Endothelial cell of umbilical vein (primary cell): ENCODE results near the gene IFNG-AS1. TPM values are rescaled to one million over a fixed set of nuclear protein-coding genes. Genes with fewer than 3 reads are reported as not detected.

Experiments
- BruUV-seq: library from RNA; stranded (reverse); fragments of 400-500 nt; replicated peaks from 2 replicates; lab custom pipeline; 2021; lab: Mats Ljungman, UMichigan
- CTCF ChIA-PET: fragments of 300-600, 350-600 bp; sonication (Branson Sonifier 250); formaldehyde crosslinking; loops from one replicate; lab custom pipeline; 2021; ENCODE audit warnings: antibody characterized with exemption, inconsistent platforms; lab: Charles Lee
- POLR2A ChIA-PET: fragments of 300-600, 350-600 bp; sonication (Branson Sonifier 250); formaldehyde crosslinking; loops from one replicate; lab custom pipeline; 2021; ENCODE audit warnings: antibody characterized with exemption, inconsistent platforms; lab: Charles Lee
- DNase-seq: peaks from one replicate; pipeline ENCODE4 v3.0.0-alpha.2; 2011; ENCODE audit warnings: low read depth, low spot score
- FAIRE-seq: peaks from 2 replicates; lab custom pipeline; 2011; peaks lifted over from hg19 to GRCh38; lab: Jason Lieb, UNC
- H2AFZ ChIP-seq: 2 replicates; pipeline ENCODE4 v1.6.0; 2012; ENCODE audit warnings: low read depth, low read length, control low read depth, inconsistent platforms
- H3K27ac ChIP-seq: 2 replicates; pipeline ENCODE4 v1.5.1; 2011; ENCODE audit warnings: low read depth, mild to moderate bottlenecking, control low read depth, low read length, moderate library complexity; ENCODE audit not compliant: insufficient read depth
- H3K27me3 ChIP-seq, 2 experiments: 2 replicates each; pipeline versions ENCODE4 v1.6.0 to v1.6.1; 2011; ENCODE audit warnings: low read length in 2 of 2, mixed read lengths in 1 of 2; ENCODE audit not compliant: control insufficient read depth in 2 of 2, insufficient read depth in 2 of 2
- H3K36me3 ChIP-seq, 2 experiments: 2 replicates in 1 of 2; 3 replicates in 1 of 2; pipeline ENCODE4 v1.5.1; 2011; ENCODE audit warnings: low read length in 2 of 2, mild to moderate bottlenecking in 1 of 2, moderate library complexity in 1 of 2; ENCODE audit not compliant: control insufficient read depth in 2 of 2, insufficient read depth in 2 of 2; ENCODE audit errors: extremely low read depth in 1 of 2
- H3K4me1 ChIP-seq: 3 replicates; pipeline ENCODE4 v1.5.1; 2011; ENCODE audit warnings: mild to moderate bottlenecking, low read length; ENCODE audit not compliant: control insufficient read depth, insufficient read depth; ENCODE audit errors: extremely low read depth
- H3K4me2 ChIP-seq: 2 replicates; pipeline ENCODE4 v1.6.1; 2011; ENCODE audit warnings: low read length, control low read depth, mixed read lengths; ENCODE audit not compliant: insufficient read depth
- H3K4me3 ChIP-seq, 3 experiments: fragments of 200-600 bp in 1 of 3; sonication (generic), shearing (Covaris generic) in 1 of 3; replicated peaks in 1 of 3; 2 replicates each; pipeline ENCODE4 v1.5.1; 2011 to 2016; ENCODE audit warnings: control low read depth in 3 of 3, low read length in 3 of 3, mild to moderate bottlenecking in 2 of 3, inconsistent platforms in 1 of 3, low read depth in 1 of 3, moderate library complexity in 1 of 3; ENCODE audit not compliant: insufficient read depth in 1 of 3
- H3K79me2 ChIP-seq: 2 replicates; pipeline ENCODE4 v1.6.0; 2012; ENCODE audit warnings: low read length, inconsistent platforms; ENCODE audit not compliant: control insufficient read depth, insufficient read depth
- H3K9ac ChIP-seq: replicated peaks from 2 replicates; pipeline ENCODE3; 2011; ENCODE audit warnings: low read length, control low read depth; ENCODE audit not compliant: insufficient read depth; ENCODE audit errors: extremely low read depth
- H3K9me1 ChIP-seq: replicated peaks from 3 replicates; pipeline ENCODE4 v1.6.0; 2011; ENCODE audit warnings: mild to moderate bottlenecking, low read length; ENCODE audit not compliant: control insufficient read depth, insufficient read depth; ENCODE audit errors: extremely low read depth
- H3K9me3 ChIP-seq: replicated peaks from 2 replicates; pipeline ENCODE4 v1.5.1; 2012; ENCODE audit warnings: low read length, inconsistent platforms; ENCODE audit not compliant: control insufficient read depth, insufficient read depth
- H4K20me1 ChIP-seq: replicated peaks from 2 replicates; pipeline ENCODE3; 2011; ENCODE audit warnings: mild to moderate bottlenecking, low read length; ENCODE audit not compliant: control insufficient read depth, insufficient read depth; ENCODE audit errors: extremely low read depth
- CTCF ChIP-seq, 2 donors: IDR thresholded peaks; 1 replicate in 1 of 2; 2 replicates in 1 of 2; pipeline ENCODE4 v1.5.1; 2011; ENCODE audit warnings: low read length in 2 of 2, mild to moderate bottlenecking in 2 of 2, moderate library complexity in 2 of 2, control low read depth in 1 of 2, inconsistent platforms in 1 of 2, low read depth in 1 of 2; ENCODE audit not compliant: insufficient read depth in 1 of 2; ENCODE audit errors: extremely low read depth in 1 of 2
- EZH2 ChIP-seq: IDR thresholded peaks from 2 replicates; pipeline ENCODE4 v1.6.1; 2012; ENCODE audit warnings: borderline replicate concordance, low read depth, mild to moderate bottlenecking, moderate library complexity, low read length, inconsistent platforms; ENCODE audit not compliant: severe bottlenecking
- FOS ChIP-seq: IDR thresholded peaks from 2 replicates; pipeline ENCODE4 v1.6.1; 2011; ENCODE audit warnings: mild to moderate bottlenecking, low read length, moderate library complexity, borderline replicate concordance; ENCODE audit not compliant: insufficient read depth
- GATA2 ChIP-seq: IDR thresholded peaks from 2 replicates; pipeline ENCODE4 v1.7.0; 2011; ENCODE audit warnings: low read depth, mild to moderate bottlenecking, moderate library complexity, mixed read lengths, low read length; ENCODE audit not compliant: insufficient read length, insufficient read depth
- JUN ChIP-seq: IDR thresholded peaks from 2 replicates; pipeline ENCODE4 v1.6.1; 2011; ENCODE audit warnings: borderline replicate concordance, low read depth; ENCODE audit not compliant: insufficient read length, insufficient read depth
- MAX ChIP-seq: IDR thresholded peaks from 2 replicates; pipeline ENCODE4 v1.6.1; 2011; ENCODE audit not compliant: insufficient read depth, insufficient read length
- MYC ChIP-seq: IDR thresholded peaks from one replicate; pipeline ENCODE4 v1.6.1; 2011; ENCODE audit warnings: mild to moderate bottlenecking, low read depth, low read length
- POLR2AphosphoS5 ChIP-seq: IDR thresholded peaks from 2 replicates; pipeline ENCODE4 v1.6.1; 2012; ENCODE audit warnings: low read depth, mild to moderate bottlenecking, control low read depth, low read length, moderate library complexity; ENCODE audit not compliant: insufficient read depth
- dilution Hi-C: fragments of 300-500 bp; cut with MboI; formaldehyde crosslinking; loops from one replicate; pipeline ENCODE4 v1.15.0; 2019; ENCODE audit warnings: low sequenced_read_pairs; ENCODE audit not compliant: extremely low pct_ligation_motif_present
- intact Hi-C: fragments of 100-400 bp; cut with micrococcal nuclease; formaldehyde crosslinking; loops from one replicate; pipeline ENCODE4 v1.10.0; 2022
- polyA plus RNA-seq, 4 experiments: library from polyadenylated mRNA; depleted of rRNA in 3 of 4; stranded (reverse) in 3 of 4; unstranded in 1 of 4; fragments of >200 nt; gene quantifications; 2 replicates each; pipeline versions ENCODE4 v1.2.1 to v1.2.3, GENCODE V29; 2011 to 2012; ENCODE audit warnings: missing spikeins in 1 of 4
- total RNA-seq: library from RNA; stranded (reverse); gene quantifications from 2 replicates; pipeline ENCODE4 v1.2.3, GENCODE V29; 2021

Gene IFNG-AS1
- total and polyA plus RNA-seq, 2 donors (not counting 3 experiments of a cell fraction or from before 2014, with no cell fraction given): not detected

GRCh38 chr12:67968321-67968720 is 20.9 kb upstream of the IFNG-AS1 start:
- H3K27ac ChIP-seq: no peak overlapping the region
- no TSS peak for BruUV-seq
- no peaks in the 10 kb centered on the region for H3K9me3 ChIP-seq
- POLR2A ChIA-PET: no interaction called here
- FAIRE-seq: no peak
- H3K36me3 ChIP-seq: no peaks in the 10 kb centered on the region
- H4K20me1 ChIP-seq: no peaks in the 10 kb centered on the region
- CTCF ChIA-PET: no interaction called here
- H3K4me1 ChIP-seq: no peaks in the 10 kb centered on the region
- no peak for DNase-seq
- no peak overlapping the region for H3K4me2 ChIP-seq
- no peaks in the 10 kb centered on the region for H3K9me1 ChIP-seq
- dilution Hi-C loops (no loop called here), intact Hi-C loops (no loop called here)
- TF ChIP-seq CTCF (IDR thresholded peaks at IDR 0.05; ENCODE audit: extremely low read depth in 1 of 2, insufficient read depth in 1 of 2, low read depth in 1 of 2, low read length in 2 of 2): no peak
- no peak overlapping the region for H3K4me3 ChIP-seq
- H3K9ac ChIP-seq: no peak overlapping the region
- H3K79me2 ChIP-seq: no peaks in the 10 kb centered on the region
- H3K27me3 ChIP-seq: no peaks in the 10 kb centered on the region
- H2AFZ ChIP-seq: no peak overlapping the region

- Histone ChIP-seq H3K9me3 (no peaks in the 10 kb centered on the region), H3K36me3 (no peaks in the 10 kb centered on the region), H3K27me3 (no peaks in the 10 kb centered on the region), H4K20me1 (no peaks in the 10 kb centered on the region), H3K27ac (no peak overlapping the region), H3K79me2 (no peaks in the 10 kb centered on the region), H3K9me1 (no peaks in the 10 kb centered on the region), H3K4me3 (no peak overlapping the region), H2AFZ (no peak overlapping the region), H3K4me1 (no peaks in the 10 kb centered on the region), H3K9ac (no peak overlapping the region), H3K4me2 (no peak overlapping the region)
- dilution Hi-C loops: no loop called here
- no peak for TF ChIP-seq EZH2
- TF ChIP-seq MYC: no peak
- TF ChIP-seq FOS: no peak
- TF ChIP-seq POLR2AphosphoS5: no peak
- no peak for TF ChIP-seq GATA2
- no peak for TF ChIP-seq JUN
- TF ChIP-seq CTCF (IDR thresholded peaks at IDR 0.05; ENCODE audit: extremely low read depth in 1 of 2, insufficient read depth in 1 of 2, low read depth in 1 of 2, low read length in 2 of 2): no peak
- TF ChIP-seq MAX: no peak
- no peak for DNase-seq
- ChIA-PET POLR2A (no interaction called here), CTCF (no interaction called here)
- intact Hi-C loops: no loop called here
- no TSS peak for BruUV-seq
- no peak for FAIRE-seq
Observed at GRCh38 chr12:67968725-67969124, 20.5 kb upstream of the IFNG-AS1 start.
